ENCODE measurements around the gene OIT3.

- TF ChIP-seq CTCF (conservative IDR thresholded peaks at IDR 0.05; ENCODE audit: low read depth, low read length) (no peak), EZH2 (IDR thresholded peaks at IDR 0.05; ENCODE audit: borderline replicate concordance, low read depth, low read length, poor library complexity, severe bottlenecking) (no peak)
Measured at GRCh38 chr10:72886621-72887020, 6.9 kb upstream of the OIT3 start.
